22Rv1 (cell line): ENCODE measurements around the gene TMEM126A.
A peak's percentile ranks its signal among the peaks of the same experiment; 100 is the strongest.

Experiments used
- H3K27ac ChIP-seq: fragments of 450-650 bp; 2 replicates; pipeline ENCODE4 v1.5.1; 2017
- ZFX ChIP-seq: fragments of 450-650 bp; IDR thresholded peaks from 2 replicates; pipeline ENCODE4 v1.6.1; 2017; ENCODE audit warnings: antibody characterized with exemption, borderline replicate concordance
- TF ChIP-seq, protein P1 (sequence below): fragments of 450-650 bp; IDR thresholded peaks from 2 replicates; pipeline ENCODE4 v1.5.1; 2017; ENCODE audit warnings: mild to moderate bottlenecking

Gene TMEM126A

GRCh38 chr11:85685820-85686459 is 38.2 kb downstream of the TMEM126A start, which contains the start of gene CCDC89:
Gene CCDC89 (minus strand): TSS chr11:85686195. CDS start chr11:85686130, 65 bp downstream.
- H3K27ac ChIP-seq = no peak within 1 kb of the TSS
- TF ChIP-seq, protein P1, sequence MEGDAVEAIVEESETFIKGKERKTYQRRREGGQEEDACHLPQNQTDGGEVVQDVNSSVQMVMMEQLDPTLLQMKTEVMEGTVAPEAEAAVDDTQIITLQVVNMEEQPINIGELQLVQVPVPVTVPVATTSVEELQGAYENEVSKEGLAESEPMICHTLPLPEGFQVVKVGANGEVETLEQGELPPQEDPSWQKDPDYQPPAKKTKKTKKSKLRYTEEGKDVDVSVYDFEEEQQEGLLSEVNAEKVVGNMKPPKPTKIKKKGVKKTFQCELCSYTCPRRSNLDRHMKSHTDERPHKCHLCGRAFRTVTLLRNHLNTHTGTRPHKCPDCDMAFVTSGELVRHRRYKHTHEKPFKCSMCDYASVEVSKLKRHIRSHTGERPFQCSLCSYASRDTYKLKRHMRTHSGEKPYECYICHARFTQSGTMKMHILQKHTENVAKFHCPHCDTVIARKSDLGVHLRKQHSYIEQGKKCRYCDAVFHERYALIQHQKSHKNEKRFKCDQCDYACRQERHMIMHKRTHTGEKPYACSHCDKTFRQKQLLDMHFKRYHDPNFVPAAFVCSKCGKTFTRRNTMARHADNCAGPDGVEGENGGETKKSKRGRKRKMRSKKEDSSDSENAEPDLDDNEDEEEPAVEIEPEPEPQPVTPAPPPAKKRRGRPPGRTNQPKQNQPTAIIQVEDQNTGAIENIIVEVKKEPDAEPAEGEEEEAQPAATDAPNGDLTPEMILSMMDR = no peak
- TF ChIP-seq ZFX = no peak

- H3K27ac ChIP-seq = no peak overlapping the region
- TF ChIP-seq, protein P1 = peak; percentile 69
- no peak for TF ChIP-seq ZFX
Observed at GRCh38 chr11:85694385-85694980, 46.7 kb downstream of the TMEM126A start.

- no peak overlapping the region for H3K27ac ChIP-seq
- no peak for TF ChIP-seq ZFX
- TF ChIP-seq, protein P1 = no peak
Observed at GRCh38 chr11:85695546-85695945, 47.8 kb downstream of the TMEM126A start.

GRCh38 chr11:85697747-85698146 is 50.0 kb downstream of the TMEM126A start:
- H3K27ac ChIP-seq = no peak overlapping the region
- no peak for TF ChIP-seq ZFX
- TF ChIP-seq, protein P1 = no peak

- H3K27ac ChIP-seq = no peak overlapping the region
- no peak for TF ChIP-seq ZFX
- TF ChIP-seq, protein P1 = no peak
Observed at GRCh38 chr11:85698195-85698594, 50.4 kb downstream of the TMEM126A start.

DNA sequence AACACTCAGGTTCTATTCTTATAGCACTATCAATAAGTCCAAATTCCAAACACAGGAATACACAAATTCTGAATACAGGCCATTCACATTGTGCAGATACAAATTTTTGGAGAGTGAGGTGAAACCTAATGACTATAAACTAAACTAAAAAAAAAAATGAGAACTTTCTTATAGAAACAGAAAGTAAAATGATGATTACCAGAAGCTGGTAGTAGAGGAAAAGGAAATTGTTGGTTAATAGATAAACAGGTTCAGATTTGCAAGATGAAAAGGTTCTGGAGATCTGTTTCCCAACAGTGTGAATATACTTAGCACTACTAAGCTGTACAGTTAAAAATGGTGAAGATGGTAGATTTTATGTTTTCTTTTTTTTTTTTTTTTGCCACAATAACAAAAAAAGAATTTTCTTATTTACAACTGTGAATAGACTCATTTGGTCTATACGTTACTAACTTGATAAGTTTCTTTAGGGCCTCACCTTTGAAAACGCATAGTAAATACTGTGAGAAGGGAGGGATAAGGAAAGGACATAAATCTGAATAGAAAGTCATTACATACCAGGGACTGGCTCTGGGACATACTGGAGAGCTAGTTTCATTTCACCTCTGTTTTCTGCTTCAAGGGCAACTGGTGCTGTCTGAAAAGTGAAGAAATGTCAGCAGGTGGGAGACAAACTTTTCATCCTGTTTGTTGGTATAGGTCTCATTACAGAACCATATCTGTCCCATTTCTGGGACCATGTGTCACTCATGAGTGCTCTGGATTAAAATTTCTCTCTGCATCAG is 52.4 kb downstream of the TMEM126A start:
- H3K27ac ChIP-seq = no peak overlapping the region
- TF ChIP-seq, protein P1 = no peak
- no peak for TF ChIP-seq ZFX

DNA sequence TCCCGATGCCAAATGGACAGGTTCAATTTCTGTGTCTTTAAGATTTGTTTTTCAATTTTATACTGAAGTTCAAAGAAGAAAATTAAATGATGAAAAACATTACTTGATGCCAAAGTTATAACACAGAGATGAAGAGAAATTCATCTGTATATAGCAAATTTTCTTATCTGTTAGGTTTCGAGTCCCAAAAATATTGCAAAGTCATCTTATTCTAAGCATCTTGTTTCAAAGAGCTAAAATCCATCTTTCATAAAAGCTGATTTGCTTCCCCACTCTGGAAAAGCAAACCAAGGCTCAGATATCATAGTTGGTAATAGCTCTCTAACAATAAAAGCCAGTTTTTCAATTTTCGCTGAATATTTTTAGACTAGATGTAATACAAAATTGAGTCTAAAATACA is 57.2 kb downstream of the TMEM126A start:
- no peak overlapping the region for H3K27ac ChIP-seq
- TF ChIP-seq, protein P1 = no peak
- TF ChIP-seq ZFX = no peak
